Spleen (tissue), 11 donors: ENCODE data around the gene REC114. TPM values are rescaled to one million over a fixed set of nuclear protein-coding genes. Genes with fewer than 3 reads are reported as not detected.

Experiments used
- DNase-seq: peaks from one replicate; pipeline ENCODE4 v3.0.0-alpha.2; 2020
- H3K27ac ChIP-seq, 8 donors: fragments of 200-600 bp; sonication (generic) in 7 of 8; 1 replicate in 4 of 8; 2 replicates in 4 of 8; pipeline versions ENCODE4 v1.5.0 to v1.8.0; 2016 to 2021; ENCODE audit warnings: inconsistent platforms in 4 of 8, mild to moderate bottlenecking in 4 of 8, moderate library complexity in 1 of 8
- H3K27me3 ChIP-seq, 7 donors: fragments of 200-600 bp; sonication (generic) in 6 of 7; replicated peaks in 1 of 7; 1 replicate in 4 of 7; 2 replicates in 3 of 7; pipeline versions ENCODE4 v1.5.0 to v1.8.0; 2016 to 2021; ENCODE audit warnings: inconsistent platforms in 3 of 7, mild to moderate bottlenecking in 1 of 7
- H3K36me3 ChIP-seq, 6 donors: fragments of 200-600 bp; sonication (generic) in 5 of 6; 1 replicate in 4 of 6; 2 replicates in 2 of 6; pipeline versions ENCODE4 v1.5.0 to v1.8.0; 2016 to 2021; ENCODE audit warnings: inconsistent platforms in 2 of 6
- H3K4me1 ChIP-seq, 6 donors: fragments of 200-600 bp; sonication (generic) in 5 of 6; 1 replicate in 3 of 6; 2 replicates in 3 of 6; pipeline versions ENCODE4 v1.5.0 to v1.8.0; 2016 to 2021; ENCODE audit warnings: inconsistent platforms in 3 of 6
- H3K4me3 ChIP-seq, 8 donors: fragments of 200-600 bp; sonication (generic) in 7 of 8; 1 replicate in 4 of 8; 2 replicates in 4 of 8; pipeline versions ENCODE4 v1.5.0 to v1.8.0; 2016 to 2021; ENCODE audit warnings: inconsistent platforms in 4 of 8, mild to moderate bottlenecking in 4 of 8, moderate library complexity in 2 of 8
- H3K9me3 ChIP-seq, 8 donors: fragments of 200-600 bp; sonication (generic) in 7 of 8; 1 replicate in 4 of 8; 2 replicates in 4 of 8; pipeline versions ENCODE4 v1.5.0 to v1.8.0; 2016 to 2021; ENCODE audit warnings: inconsistent platforms in 4 of 8
- POLR2A ChIP-seq, 3 donors: fragments of 450-650 bp; IDR thresholded peaks; one replicate each; pipeline ENCODE4 v1.5.1; 2017; ENCODE audit warnings: antibody characterized with exemption in 3 of 3, mild to moderate bottlenecking in 1 of 3
- POLR2AphosphoS5 ChIP-seq, 3 donors: sonication (generic); formaldehyde crosslinking; IDR thresholded peaks; one replicate each; pipeline ENCODE4 v1.5.1; 2017; ENCODE audit warnings: antibody characterized with exemption in 3 of 3
- WGBS, 5 donors: extraction: QIAGEN DNeasy Blood & Tissue Kit in 3 of 5; methylation state at CpG; one replicate each; pipeline versions ENCODE4 v1.1.5 to v1.1.7; 2013 to 2018; 5-methylcytosine and 5-hydroxymethylcytosine counted together
- intact Hi-C: fragments of 100-400 bp; cut with DNase I; formaldehyde crosslinking; loops from one replicate; pipeline ENCODE4 v1.15.0; 2023; ENCODE audit warnings: low total_unique reads
- polyA plus RNA-seq, 3 donors: library from polyadenylated mRNA; stranded (reverse); fragments of 200-250 nt; gene quantifications; one replicate each; pipeline ENCODE4 v1.2.1, GENCODE V29; 2013
- total RNA-seq, 7 donors: library from RNA; depleted of rRNA in 3 of 7; stranded (reverse); fragments of >200 nt in 3 of 7; fragmentation: NEBNext Ultra II Directional in 4 of 7; extraction: Animal tissue kit (Norgen Biotek cat#: 25700) in 4 of 7; gene quantifications; one replicate each; pipeline versions ENCODE4 v1.1.0 to v1.2.1, GENCODE V29; 2016 to 2021
- TF ChIP-seq, protein P1 (sequence below), 11 experiments: fragments of 200-600 bp in 7 of 11; fragments of 450-650 bp in 4 of 11; sonication (generic) in 4 of 11; IDR thresholded peaks in 8 of 11; conservative IDR thresholded peaks in 3 of 11; 1 replicate in 7 of 11; 2 replicates in 4 of 11; pipeline versions ENCODE4 v1.4.0 to v1.8.0; 2016 to 2021; ENCODE audit warnings: antibody characterized with exemption in 11 of 11, inconsistent platforms in 4 of 11, mild to moderate bottlenecking in 1 of 11
- donor health status: healthy with polysubstance abuse.
- donor health status: DM: no; HTN: no; CAD: no; lungs with moderate emphysema.
- donor health status: DM: no; HTN: no; CAD: no.
- donor health status: Bipolar disorder and iron deficiency.
- donor health status: healthy.
- donor health status: DM: no; HTN: no; CAD: no.
- donor health status: DM: yes; HTN: yes; CAD: no.

Gene REC114
- total and polyA plus RNA-seq, 10 donors, result not detected

DNA sequence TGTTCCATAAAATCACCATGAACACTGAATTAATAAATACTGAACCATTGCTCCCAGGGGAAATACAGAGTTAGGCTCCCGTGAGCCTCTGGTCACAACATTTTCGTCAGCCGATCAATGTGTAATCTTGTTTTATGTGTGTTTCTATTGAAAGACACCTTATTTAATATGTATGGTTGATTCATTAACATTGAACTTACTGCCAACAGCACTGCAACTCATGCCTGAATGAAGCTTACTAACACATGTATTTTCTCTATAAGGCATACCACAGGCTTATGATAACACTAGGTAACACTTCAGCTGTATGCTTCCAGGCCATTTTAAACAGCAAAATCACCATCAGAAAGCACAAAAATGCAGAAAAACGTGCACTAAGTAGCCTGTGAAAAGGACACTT lies 9.1 kb upstream of the REC114 start:
- Histone ChIP-seq H3K9me3 (no peaks in the 10 kb centered on the region), H3K4me1 (no peaks in the 10 kb centered on the region), H3K27ac (no peak overlapping the region), H3K36me3 (no peaks in the 10 kb centered on the region), H3K4me3 (no peak overlapping the region), H3K27me3 (peaks cover 0 to 49% (median 2%) of the 10 kb centered on the region in 7 donors)
- DNase-seq, result no peak
- 78 to 87% (median 79%) methylated on average over 4 of the region's 4 CpGs for WGBS, 5 donors
- intact Hi-C loops, result no loop called here
- TF ChIP-seq POLR2AphosphoS5 (IDR thresholded peaks at IDR 0.05) (no peak), POLR2A (IDR thresholded peaks at IDR 0.05) (no peak)
- TF ChIP-seq, protein P1, sequence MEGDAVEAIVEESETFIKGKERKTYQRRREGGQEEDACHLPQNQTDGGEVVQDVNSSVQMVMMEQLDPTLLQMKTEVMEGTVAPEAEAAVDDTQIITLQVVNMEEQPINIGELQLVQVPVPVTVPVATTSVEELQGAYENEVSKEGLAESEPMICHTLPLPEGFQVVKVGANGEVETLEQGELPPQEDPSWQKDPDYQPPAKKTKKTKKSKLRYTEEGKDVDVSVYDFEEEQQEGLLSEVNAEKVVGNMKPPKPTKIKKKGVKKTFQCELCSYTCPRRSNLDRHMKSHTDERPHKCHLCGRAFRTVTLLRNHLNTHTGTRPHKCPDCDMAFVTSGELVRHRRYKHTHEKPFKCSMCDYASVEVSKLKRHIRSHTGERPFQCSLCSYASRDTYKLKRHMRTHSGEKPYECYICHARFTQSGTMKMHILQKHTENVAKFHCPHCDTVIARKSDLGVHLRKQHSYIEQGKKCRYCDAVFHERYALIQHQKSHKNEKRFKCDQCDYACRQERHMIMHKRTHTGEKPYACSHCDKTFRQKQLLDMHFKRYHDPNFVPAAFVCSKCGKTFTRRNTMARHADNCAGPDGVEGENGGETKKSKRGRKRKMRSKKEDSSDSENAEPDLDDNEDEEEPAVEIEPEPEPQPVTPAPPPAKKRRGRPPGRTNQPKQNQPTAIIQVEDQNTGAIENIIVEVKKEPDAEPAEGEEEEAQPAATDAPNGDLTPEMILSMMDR (IDR thresholded peaks at IDR 0.05 in 8 of 11, conservative IDR thresholded peaks at IDR 0.05 in 3 of 11), result no peak

DNA sequence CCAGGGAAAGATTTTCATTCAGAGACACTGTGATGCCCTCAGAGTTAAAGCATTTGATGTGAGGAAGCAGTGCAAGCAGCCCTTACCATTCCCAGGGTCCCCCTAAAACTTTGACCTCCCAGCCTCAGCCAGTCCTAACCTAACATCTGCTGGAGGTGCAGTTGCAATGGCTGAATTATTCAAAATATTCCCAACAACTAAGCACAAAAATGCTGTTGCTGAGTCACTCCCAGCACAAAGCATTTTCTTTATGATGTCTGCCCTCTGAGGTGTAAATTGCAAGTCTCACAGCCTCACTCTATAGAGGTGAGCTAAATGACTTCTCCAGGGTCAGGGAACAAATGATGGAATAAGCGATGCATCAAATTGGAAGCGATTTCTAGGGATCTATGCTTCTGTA lies 6.4 kb upstream of the REC114 start:
- 76 to 93% (median 88%) methylated on average over 2 of the region's 2 CpGs for WGBS, 5 donors
- Histone ChIP-seq H3K4me1 (no peaks in the 10 kb centered on the region), H3K4me3 (no peak overlapping the region), H3K27me3 (peaks cover 0 to 62% (median 7%) of the 10 kb centered on the region in 7 donors), H3K27ac (no peak overlapping the region), H3K9me3 (no peaks in the 10 kb centered on the region), H3K36me3 (no peaks in the 10 kb centered on the region)
- DNase-seq, result no peak
- intact Hi-C loops, result no loop called here
- TF ChIP-seq POLR2A (IDR thresholded peaks at IDR 0.05) (no peak), POLR2AphosphoS5 (IDR thresholded peaks at IDR 0.05) (no peak)
- TF ChIP-seq, protein P1 (IDR thresholded peaks at IDR 0.05 in 8 of 11, conservative IDR thresholded peaks at IDR 0.05 in 3 of 11), result no peak

DNA sequence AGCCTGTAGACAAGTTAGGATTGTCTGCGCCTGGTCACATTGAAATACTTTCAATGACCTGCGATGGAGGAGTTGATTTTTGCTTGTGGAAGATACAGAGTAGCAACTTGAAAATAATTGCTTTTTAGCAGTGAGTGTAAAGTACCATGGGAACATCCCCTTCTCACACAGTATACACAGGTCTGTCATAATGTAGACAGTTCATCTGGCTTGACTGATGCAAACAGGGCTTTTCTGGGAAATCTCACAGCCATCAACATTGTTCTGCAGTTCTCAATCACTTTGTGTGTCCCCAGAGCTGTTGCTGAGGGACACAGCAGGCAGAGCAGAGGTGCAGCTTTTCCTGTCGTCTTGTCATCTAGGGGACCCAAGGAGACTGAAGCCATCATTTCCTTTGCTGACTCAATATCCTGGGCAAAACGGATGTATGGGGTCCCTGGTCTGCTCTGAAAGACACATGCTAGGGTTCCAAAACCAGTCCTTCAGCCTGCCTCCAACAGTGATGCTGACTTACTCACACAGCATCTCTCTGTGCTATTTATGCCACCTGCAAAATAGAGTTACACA lies 5.3 kb upstream of the REC114 start:
- no peaks in the 10 kb centered on the region for H3K4me1 ChIP-seq
- intact Hi-C loops, result no loop called here
- no peak overlapping the region for H3K4me3 ChIP-seq
- DNase-seq, result no peak
- TF ChIP-seq, protein P1 (IDR thresholded peaks at IDR 0.05 in 8 of 11, conservative IDR thresholded peaks at IDR 0.05 in 3 of 11), result no peak
- TF ChIP-seq POLR2AphosphoS5 (IDR thresholded peaks at IDR 0.05), result no peak
- TF ChIP-seq POLR2A (IDR thresholded peaks at IDR 0.05), result no peak
- H3K27me3 ChIP-seq, result peaks cover 0 to 64% (median 7%) of the 10 kb centered on the region in 7 donors
- H3K9me3 ChIP-seq, result no peaks in the 10 kb centered on the region
- WGBS, 5 donors, result 47 to 51% (median 47%) methylated on average over 4 of the region's 4 CpGs
- no peaks in the 10 kb centered on the region for H3K36me3 ChIP-seq
- H3K27ac ChIP-seq, result no peak overlapping the region

DNA sequence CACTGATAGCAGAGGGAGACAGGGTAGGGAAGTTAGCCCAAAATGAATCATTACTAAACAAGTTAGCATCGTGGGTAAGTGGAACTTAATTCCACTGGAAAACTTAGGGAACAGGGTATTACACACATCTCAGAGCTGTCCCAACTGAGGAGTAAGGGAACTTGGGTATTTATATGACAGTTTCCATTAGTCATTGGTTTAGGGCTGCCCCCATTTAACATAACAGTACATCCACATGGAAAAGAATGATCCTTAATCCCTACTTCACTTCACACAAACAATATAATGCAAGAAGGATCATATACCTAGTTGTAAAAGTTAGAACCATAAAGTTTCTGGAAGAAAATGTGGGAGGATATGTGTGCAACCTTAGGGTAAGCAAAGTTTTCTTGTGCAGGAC lies 4.3 kb upstream of the REC114 start:
- intact Hi-C loops, result no loop called here
- Histone ChIP-seq H3K9me3 (no peaks in the 10 kb centered on the region), H3K27me3 (peaks cover 0 to 65% (median 7%) of the 10 kb centered on the region in 7 donors), H3K4me1 (no peaks in the 10 kb centered on the region), H3K4me3 (no peak overlapping the region), H3K36me3 (no peaks in the 10 kb centered on the region), H3K27ac (no peak overlapping the region)
- no peak for TF ChIP-seq POLR2A (IDR thresholded peaks at IDR 0.05)
- TF ChIP-seq, protein P1 (IDR thresholded peaks at IDR 0.05 in 8 of 11, conservative IDR thresholded peaks at IDR 0.05 in 3 of 11), result no peak
- no peak for TF ChIP-seq POLR2AphosphoS5 (IDR thresholded peaks at IDR 0.05)
- no peak for DNase-seq
- 36 to 52% (median 50%) methylated on average over 1 of the region's 1 CpG for WGBS, 5 donors
